GM13977 (cell line): ENCODE measurements around the gene CHST1.

Source experiments
- DNase-seq: peaks from one replicate; pipeline ENCODE4 v3.0.0; 2012; ENCODE audit warnings: low spot score
- in situ Hi-C: fragments of 300-500 bp; cut with MboI; formaldehyde crosslinking; loops from one replicate; pipeline ENCODE4 v1.12.0; 2022; ENCODE audit warnings: low sequenced_read_pairs, low pct_unique_long_range_greater_than_20kb, mixed read lengths, inconsistent platforms; ENCODE audit not compliant: unreplicated experiment
- TF ChIP-seq, protein P1 (sequence below): IDR thresholded peaks from 2 replicates; pipeline ENCODE4 v1.5.1; 2012; ENCODE audit warnings: mild to moderate bottlenecking, control low read depth; ENCODE audit not compliant: insufficient read depth; ENCODE audit errors: extremely low read depth, missing control alignments

Gene CHST1

DNA sequence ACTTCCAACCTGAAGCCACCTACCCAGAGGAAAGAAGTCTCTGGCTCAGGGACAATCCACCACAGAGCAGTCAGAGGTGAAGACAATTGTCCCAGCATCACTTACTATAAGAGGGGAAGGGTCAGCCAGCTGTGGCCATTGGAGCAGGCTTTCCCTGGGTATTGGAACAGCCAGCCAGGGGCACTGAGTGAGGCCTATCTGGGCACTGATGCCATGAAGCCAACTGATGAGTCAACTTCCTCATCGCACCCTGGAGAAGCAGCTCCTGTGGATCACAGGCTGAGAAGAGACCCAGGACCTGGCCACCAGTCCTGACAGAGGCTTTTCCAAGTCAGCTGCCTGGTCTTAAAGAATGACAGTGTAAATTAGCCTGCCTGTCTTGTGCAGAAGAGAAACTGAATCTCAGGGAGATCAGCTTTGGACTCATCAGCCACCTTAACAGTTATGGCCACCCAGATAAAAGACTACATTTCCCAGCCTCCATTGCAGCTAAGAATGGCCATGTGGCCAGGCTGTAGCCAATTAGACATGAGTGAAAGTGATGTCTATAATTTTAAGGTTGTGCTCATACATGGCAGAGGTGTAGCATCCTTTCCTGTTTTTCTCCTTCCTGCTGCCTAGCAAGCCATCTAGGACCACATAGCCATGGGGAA, 19.0 kb downstream of the CHST1 start:
- DNase-seq: peak; percentile 50
- TF ChIP-seq, protein P1, sequence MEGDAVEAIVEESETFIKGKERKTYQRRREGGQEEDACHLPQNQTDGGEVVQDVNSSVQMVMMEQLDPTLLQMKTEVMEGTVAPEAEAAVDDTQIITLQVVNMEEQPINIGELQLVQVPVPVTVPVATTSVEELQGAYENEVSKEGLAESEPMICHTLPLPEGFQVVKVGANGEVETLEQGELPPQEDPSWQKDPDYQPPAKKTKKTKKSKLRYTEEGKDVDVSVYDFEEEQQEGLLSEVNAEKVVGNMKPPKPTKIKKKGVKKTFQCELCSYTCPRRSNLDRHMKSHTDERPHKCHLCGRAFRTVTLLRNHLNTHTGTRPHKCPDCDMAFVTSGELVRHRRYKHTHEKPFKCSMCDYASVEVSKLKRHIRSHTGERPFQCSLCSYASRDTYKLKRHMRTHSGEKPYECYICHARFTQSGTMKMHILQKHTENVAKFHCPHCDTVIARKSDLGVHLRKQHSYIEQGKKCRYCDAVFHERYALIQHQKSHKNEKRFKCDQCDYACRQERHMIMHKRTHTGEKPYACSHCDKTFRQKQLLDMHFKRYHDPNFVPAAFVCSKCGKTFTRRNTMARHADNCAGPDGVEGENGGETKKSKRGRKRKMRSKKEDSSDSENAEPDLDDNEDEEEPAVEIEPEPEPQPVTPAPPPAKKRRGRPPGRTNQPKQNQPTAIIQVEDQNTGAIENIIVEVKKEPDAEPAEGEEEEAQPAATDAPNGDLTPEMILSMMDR: no peak

DNA sequence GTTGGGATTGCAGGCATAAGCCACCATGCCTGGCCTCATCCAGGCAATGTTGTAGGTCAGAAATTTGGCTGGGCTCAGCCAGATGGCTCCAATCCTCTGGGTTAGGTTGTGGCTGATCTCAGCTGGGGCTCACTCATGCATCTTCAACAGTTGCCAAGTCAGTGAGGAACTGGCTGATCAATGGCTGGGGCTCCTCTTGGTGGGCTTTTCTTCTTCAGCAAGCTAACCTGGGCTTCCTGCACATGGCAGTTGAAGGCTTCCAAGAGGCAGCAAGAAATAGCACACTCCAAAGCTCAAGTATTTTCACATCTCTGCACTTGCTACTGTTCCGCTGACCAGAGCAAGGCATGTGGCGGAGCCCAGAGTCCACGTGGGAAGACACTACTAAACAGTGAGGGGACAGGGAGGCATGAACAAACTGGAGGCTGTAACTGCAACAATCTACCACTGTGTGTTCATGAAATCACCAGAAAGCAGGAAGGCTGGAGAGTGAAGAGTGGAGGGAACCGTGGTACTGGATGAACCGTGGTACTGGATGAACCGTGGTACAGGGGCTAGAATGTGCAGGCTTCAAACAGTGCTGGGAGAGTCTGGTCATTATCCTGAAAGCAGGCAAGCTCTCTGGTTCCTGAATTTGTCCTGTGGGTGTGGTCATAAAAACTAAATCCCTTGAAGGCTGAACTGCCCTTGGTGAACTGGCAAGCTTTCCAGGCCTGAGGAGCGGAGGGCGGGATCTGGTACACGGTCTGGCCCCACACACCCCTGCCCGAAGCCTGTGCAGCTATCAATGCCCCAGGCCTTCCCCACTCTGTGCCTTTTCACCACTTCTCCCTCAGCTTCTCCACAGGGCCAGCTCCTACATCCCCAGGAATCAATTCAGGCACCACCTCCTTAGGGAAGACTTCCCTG, 20.2 kb downstream of the CHST1 start:
- in situ Hi-C loops: no loop called here
- DNase-seq: no peak
- TF ChIP-seq, protein P1: no peak

More for the DNA sequence above, 19.0 kb downstream of the CHST1 start:
- in situ Hi-C loops: no loop called here

DNA sequence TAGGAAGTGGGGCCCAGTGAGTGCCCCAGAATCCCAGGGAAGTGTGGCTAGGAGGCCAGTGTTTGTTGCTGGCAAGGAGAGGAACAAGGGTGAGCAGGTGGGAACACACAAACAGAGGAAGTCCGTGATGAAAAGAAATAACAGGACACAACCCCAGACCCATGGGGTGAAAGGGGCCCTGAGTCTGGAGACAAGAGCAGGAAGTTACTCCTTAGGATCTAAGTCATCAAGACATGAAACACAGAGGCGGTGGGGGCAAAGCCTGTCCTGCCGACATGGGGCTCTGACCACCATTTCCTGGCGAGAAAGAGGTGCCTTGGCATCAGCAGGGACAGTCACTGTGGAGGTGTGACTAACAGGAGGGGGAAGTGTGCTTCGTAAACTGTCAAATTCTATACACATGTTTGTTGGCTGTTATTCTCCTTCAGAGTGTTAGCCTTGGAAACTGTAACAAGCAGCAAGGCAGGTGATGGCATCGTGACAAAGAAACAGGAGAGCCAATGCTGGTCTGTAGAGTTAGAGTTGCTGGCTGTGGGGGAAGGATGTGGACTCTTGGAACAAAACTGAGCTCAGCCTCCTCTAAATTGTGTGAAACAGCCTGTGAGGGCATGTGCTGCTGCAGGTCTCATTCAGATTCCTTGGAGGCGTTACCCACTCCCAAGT, 21.7 kb downstream of the CHST1 start:
- in situ Hi-C loops: no loop called here
- TF ChIP-seq, protein P1: no peak

DNA sequence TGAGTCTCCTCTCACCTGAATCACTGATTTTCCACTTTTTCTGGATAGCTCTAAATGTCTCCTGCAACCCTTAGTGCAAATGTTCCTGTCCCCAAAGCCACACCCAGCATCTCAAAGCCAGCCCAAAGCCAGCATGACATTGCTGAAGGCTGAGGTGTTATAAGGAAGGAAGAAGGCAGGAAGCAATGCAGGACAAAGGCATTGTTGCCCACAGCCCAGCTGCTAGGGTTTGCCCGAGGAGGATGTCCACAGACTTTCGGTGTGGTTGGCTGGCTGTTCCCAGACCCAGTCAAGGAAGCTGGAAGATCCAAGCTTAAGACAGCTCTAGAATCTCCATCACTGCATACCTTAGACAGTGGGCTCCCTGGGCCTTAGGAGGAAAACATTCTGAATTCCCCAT, 23.5 kb downstream of the CHST1 start:
- TF ChIP-seq, protein P1: no peak
- no peak for DNase-seq
- in situ Hi-C loops: no loop called here

More for the DNA sequence above, 21.7 kb downstream of the CHST1 start:
- no peak for DNase-seq

DNA sequence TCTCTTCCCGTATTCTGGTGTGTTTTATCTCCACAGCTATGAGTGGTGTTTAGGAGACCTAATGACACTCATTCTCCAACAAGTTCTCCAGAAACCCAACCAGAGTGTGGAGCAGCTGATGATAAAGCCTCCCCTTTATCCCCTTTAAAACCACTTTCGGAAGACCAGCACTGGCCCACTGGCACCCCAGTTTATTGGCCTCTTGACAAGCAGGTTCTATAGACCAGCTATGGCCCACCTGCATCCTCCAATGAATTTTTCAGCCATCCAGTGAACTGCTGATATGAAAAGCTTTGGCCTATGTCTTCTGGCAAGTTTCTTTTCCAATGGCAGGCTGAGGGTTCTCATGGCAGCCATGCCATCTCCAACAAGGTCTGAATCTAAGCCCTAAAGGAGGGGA, 27.4 kb downstream of the CHST1 start:
- TF ChIP-seq, protein P1: no peak
- no peak for DNase-seq
- in situ Hi-C loops: no loop called here

DNA sequence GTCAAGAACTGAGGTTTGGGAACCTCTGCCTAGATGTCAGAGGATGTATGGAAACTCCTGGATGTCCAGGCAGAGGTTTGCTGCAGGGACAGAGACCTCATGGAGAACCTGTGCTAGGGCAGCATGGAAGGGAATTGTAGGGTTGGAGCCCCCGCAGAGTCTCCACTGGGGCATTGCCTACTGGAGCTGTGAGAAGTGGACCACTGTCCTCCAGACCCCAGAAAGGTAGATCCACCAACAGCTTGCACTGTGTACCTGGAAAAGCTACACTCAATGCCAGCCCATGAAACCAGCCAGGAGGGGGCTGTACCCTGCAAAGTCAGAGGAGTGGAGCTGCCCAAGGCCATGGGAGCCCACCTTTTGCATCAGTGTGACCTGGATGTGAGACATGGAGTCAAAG, 29.5 kb downstream of the CHST1 start:
- TF ChIP-seq, protein P1: no peak
- in situ Hi-C loops: no loop called here
- DNase-seq: no peak
